H1 (cell line): ENCODE results near the gene XRCC6. TPM values are rescaled to one million over a fixed set of nuclear protein-coding genes. Genes with fewer than 3 reads are reported as not detected.

Source experiments
- CHD1 ChIP-seq: IDR thresholded peaks from 2 replicates; pipeline ENCODE4 v1.6.1; 2012; ENCODE audit warnings: low read depth, low read length, improper control_type of control experiment
- EGR1 ChIP-seq: IDR thresholded peaks from 2 replicates; pipeline ENCODE4 v1.6.1; 2011; ENCODE audit warnings: low read depth, low read length, borderline replicate concordance
- EP300 ChIP-seq, 2 experiments: IDR thresholded peaks; 1 replicate in 1 of 2; 2 replicates in 1 of 2; pipeline ENCODE4 v1.6.1; 2011 to 2012; ENCODE audit warnings: low read depth in 2 of 2, low read length in 2 of 2, mild to moderate bottlenecking in 2 of 2, borderline replicate concordance in 1 of 2, inconsistent platforms in 1 of 2, moderate library complexity in 1 of 2
- GABPA ChIP-seq: IDR thresholded peaks from 2 replicates; pipeline ENCODE4 v1.6.1; 2011; ENCODE audit warnings: mild to moderate bottlenecking, low read length, moderate library complexity, borderline replicate concordance; ENCODE audit not compliant: insufficient read depth
- JUND ChIP-seq: IDR thresholded peaks from 2 replicates; pipeline ENCODE4 v1.6.1; 2011; ENCODE audit warnings: mild to moderate bottlenecking, improper control_type of control experiment, low read length
- MAFK ChIP-seq: IDR thresholded peaks from 2 replicates; pipeline ENCODE4 v1.6.1; 2012; ENCODE audit warnings: low read depth, mild to moderate bottlenecking, improper control_type of control experiment, low read length
- NANOG ChIP-seq: IDR thresholded peaks from 2 replicates; pipeline ENCODE4 v1.6.1; 2011; ENCODE audit warnings: low read length, low read depth, mild to moderate bottlenecking, inconsistent platforms; ENCODE audit not compliant: insufficient read depth, poor library complexity, severe bottlenecking
- NRF1 ChIP-seq: IDR thresholded peaks from 2 replicates; pipeline ENCODE4 v1.6.1; 2011; ENCODE audit warnings: mild to moderate bottlenecking, low read depth, low read length, improper control_type of control experiment
- POLR2AphosphoS5 ChIP-seq: IDR thresholded peaks from 2 replicates; pipeline ENCODE4 v1.6.1; 2011; ENCODE audit warnings: low read depth, low read length
- RBBP5 ChIP-seq: IDR thresholded peaks from 2 replicates; pipeline ENCODE4 v1.7.1; 2012; ENCODE audit warnings: low read depth, mild to moderate bottlenecking, inconsistent platforms, low read length, moderate library complexity, borderline replicate concordance
- RXRA ChIP-seq: IDR thresholded peaks from 2 replicates; pipeline ENCODE4 v1.6.1; 2011; ENCODE audit warnings: low read depth, mild to moderate bottlenecking, low read length, moderate library complexity; ENCODE audit not compliant: insufficient read depth
- SIX5 ChIP-seq: IDR thresholded peaks from 2 replicates; pipeline ENCODE4 v1.6.1; 2011; ENCODE audit warnings: mild to moderate bottlenecking, low read depth, low read length
- SP1 ChIP-seq: IDR thresholded peaks from 2 replicates; pipeline ENCODE4 v1.6.1; 2011; ENCODE audit warnings: low read depth, low read length
- SP4 ChIP-seq: IDR thresholded peaks from 2 replicates; pipeline ENCODE4 v1.6.1; 2012; ENCODE audit warnings: low read length, inconsistent platforms
- SRF ChIP-seq: IDR thresholded peaks from 2 replicates; pipeline ENCODE4 v1.6.1; 2011; ENCODE audit warnings: mild to moderate bottlenecking, low read depth, low read length, moderate library complexity
- TAF7 ChIP-seq: optimal IDR thresholded peaks from 2 replicates; pipeline ENCODE3; 2011; ENCODE audit warnings: low read depth, mild to moderate bottlenecking, inconsistent platforms, low read length, moderate library complexity, borderline replicate concordance
- TCF12 ChIP-seq: IDR thresholded peaks from 2 replicates; pipeline ENCODE4 v1.6.1; 2011; ENCODE audit warnings: low read depth, mild to moderate bottlenecking, low read length
- polyA plus RNA-seq, 7 experiments: library from polyadenylated mRNA; depleted of rRNA in 3 of 7; stranded (reverse) in 5 of 7; unstranded in 2 of 7; fragments of >200 nt in 5 of 7; fragments of 200-250 nt in 2 of 7; gene quantifications; 1 replicate in 5 of 7; 2 replicates in 1 of 7; 4 replicates in 1 of 7; pipeline versions ENCODE4 v1.2.1 to v1.2.3, GENCODE V29; 2011 to 2013; ENCODE audit warnings: missing spikeins in 2 of 7, mixed read lengths in 2 of 7
- total RNA-seq: library from RNA; stranded (reverse); fragmentation: NEBNext Ultra II Directional; extraction: Animal tissue kit (Norgen Biotek cat#: 25700); gene quantifications from 2 replicates; pipeline ENCODE4 v1.2.1, GENCODE V29; 2021
- TF ChIP-seq, protein P1 (sequence below): IDR thresholded peaks from 2 replicates; pipeline ENCODE4 v1.6.1; 2012; ENCODE audit warnings: low read length, inconsistent platforms
- TF ChIP-seq, protein P2 (sequence below): IDR thresholded peaks from 2 replicates; pipeline ENCODE4 v1.6.1; 2011; ENCODE audit warnings: low read length, improper control_type of control experiment

The XRCC6 gene
- total and polyA plus RNA-seq, 2 of the 8 experiments (the other 6 are each of a cell fraction or from before 2014, with no cell fraction given) = 150 to 490 TPM

DNA sequence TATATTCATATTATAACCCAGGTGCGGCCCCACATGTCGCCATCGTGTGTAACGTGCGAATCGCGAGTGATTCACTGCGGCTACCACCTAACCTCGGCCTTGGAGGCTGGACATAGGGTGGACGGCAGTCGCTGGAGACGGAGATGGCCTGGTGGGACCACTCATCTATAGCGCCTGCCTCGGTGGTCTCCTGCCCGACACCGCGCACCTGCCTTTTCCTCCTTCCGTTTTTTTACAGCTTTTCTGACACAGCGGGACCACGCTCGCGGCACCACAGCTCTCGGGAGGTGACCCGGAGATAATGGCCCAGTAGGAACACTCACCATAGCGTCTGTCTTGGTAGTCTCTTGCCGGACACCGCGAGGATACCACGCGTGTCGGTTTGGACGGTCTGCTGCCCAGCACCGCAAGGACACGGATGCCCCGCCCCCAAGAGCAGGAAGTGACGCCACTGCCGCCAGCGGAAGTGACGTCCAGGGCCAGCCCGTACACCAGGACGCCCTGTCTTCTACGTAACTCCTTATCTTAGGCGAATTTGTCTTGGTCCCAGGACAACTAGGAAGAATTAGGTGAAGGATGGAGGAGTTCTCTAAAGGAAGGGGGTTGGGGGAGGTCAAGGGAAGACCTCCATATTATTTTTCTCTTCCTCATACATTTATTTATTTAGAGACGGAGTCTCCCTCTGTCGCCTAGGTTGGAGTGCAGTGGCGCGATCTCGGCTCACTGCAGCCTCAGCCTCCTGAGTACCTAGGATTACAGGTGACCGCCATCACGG, 61.1 kb downstream of the XRCC6 start (continued):
- TF ChIP-seq, protein P1, sequence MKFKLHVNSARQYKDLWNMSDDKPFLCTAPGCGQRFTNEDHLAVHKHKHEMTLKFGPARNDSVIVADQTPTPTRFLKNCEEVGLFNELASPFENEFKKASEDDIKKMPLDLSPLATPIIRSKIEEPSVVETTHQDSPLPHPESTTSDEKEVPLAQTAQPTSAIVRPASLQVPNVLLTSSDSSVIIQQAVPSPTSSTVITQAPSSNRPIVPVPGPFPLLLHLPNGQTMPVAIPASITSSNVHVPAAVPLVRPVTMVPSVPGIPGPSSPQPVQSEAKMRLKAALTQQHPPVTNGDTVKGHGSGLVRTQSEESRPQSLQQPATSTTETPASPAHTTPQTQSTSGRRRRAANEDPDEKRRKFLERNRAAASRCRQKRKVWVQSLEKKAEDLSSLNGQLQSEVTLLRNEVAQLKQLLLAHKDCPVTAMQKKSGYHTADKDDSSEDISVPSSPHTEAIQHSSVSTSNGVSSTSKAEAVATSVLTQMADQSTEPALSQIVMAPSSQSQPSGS = no peak
- TF ChIP-seq SP1 (no peak), RXRA (no peak), NRF1 (no peak), EGR1 (no peak), TCF12 (no peak), EP300 (IDR thresholded peaks at IDR 0.05; ENCODE audit: borderline replicate concordance in 1 of 2, low read depth in 2 of 2, low read length in 2 of 2) (no peak), POLR2AphosphoS5 (peak; percentile 84), SP4 (no peak), TAF7 (peak; percentile 68), CHD1 (no peak), NANOG (no peak), MAFK (no peak), SIX5 (no peak), RBBP5 (no peak), SRF (no peak), GABPA (peak; percentile 92), JUND (no peak)
- TF ChIP-seq, protein P2, sequence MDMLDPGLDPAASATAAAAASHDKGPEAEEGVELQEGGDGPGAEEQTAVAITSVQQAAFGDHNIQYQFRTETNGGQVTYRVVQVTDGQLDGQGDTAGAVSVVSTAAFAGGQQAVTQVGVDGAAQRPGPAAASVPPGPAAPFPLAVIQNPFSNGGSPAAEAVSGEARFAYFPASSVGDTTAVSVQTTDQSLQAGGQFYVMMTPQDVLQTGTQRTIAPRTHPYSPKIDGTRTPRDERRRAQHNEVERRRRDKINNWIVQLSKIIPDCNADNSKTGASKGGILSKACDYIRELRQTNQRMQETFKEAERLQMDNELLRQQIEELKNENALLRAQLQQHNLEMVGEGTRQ = no peak
